Frontal cortex (tissue), 4 donors: ENCODE data around the gene TOMM34. TPM values are rescaled to one million over a fixed set of nuclear protein-coding genes. Genes with fewer than 3 reads are reported as not detected.

ENCODE experiments used
- DNase-seq, 2 donors: peaks; one replicate each; pipeline ENCODE4 v3.0.0; 2012; ENCODE audit warnings: low spot score in 2 of 2
- FAIRE-seq: peaks from 2 replicates; lab custom pipeline; 2012; peaks lifted over from hg19 to GRCh38; lab: Jason Lieb, UNC
- total RNA-seq: library from RNA; depleted of rRNA; stranded (reverse); fragments of >200 nt; gene quantifications from one replicate; pipeline ENCODE4 v1.2.3, GENCODE V29; 2014
- donor health status: control.
- donor health status: control.
- donor health status: control.

The TOMM34 gene
- total RNA-seq = 3.7 TPM

DNA sequence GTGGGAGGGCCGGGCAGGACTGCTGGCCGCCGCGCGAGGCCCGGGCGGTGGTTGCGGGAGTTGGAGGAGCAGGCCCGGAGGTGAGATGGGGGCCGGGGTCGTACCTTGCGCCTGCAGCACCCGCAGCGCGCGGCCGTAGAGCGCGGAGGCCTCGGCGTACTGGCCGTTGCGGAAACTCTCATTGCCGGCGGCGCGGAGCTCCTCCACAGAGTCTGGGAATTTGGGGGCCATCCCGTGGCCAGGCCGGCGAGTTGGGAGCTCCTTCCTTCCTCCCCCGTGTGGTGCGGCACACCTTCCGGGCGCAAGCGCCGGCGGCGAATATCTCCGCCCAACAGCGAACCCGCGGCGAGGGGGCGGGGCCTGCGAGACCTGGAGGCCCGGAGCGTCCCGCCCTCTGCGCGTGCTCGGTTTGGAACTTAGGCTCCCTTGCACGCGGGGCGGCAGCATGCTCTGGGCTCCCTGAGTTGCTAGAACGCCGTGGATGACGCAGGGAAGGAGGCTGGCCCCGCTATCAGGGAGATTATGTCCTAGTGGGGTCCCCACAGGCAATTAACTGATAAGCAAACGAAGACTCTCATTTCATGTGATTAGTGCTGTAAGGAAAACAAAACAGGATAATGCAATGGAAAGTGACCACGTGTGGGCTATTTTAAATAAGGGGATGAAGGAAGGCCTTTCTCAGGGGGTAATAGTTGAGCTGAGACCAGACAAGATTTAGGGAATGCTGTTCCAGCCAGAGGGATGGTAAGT, at the start of gene TOMM34:
TOMM34 (minus strand) TSS at position 295 of the 750 bp plus-strand sequence; CDS start at position 231, 64 bp downstream.
- peak; percentile 94 to 95 for DNase-seq
- no peak for FAIRE-seq

DNA sequence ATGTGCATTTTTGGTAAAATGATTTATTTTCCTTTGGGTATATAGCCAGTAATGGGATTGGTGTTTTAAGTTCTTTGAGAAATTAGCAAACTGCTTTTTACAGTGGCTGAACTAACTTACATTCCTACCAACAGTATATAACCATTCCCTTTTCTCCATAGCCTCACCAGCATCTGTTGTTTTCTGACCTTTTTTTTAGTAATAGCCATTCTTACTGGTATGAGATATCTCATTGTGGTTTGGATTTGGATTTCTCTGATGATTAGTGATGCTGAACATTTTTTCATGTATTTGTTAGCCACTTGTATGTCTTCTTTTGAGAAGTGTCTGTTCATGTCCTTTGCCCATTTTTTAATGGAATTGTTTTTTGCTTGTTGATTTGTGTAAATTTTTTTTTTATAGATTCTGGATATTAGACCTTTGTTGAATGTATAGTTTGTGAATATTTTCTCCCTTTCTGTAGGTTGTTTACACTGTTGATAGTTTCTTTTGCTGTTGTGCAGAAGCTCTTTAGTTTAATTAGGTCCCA, 48.4 kb upstream of the TOMM34 start:
- DNase-seq (no peak), FAIRE-seq (no peak)

- FAIRE-seq = no peak
- no peak for DNase-seq
Measured at GRCh38 chr20:44997668-44998067, 37.5 kb upstream of the TOMM34 start.

DNA sequence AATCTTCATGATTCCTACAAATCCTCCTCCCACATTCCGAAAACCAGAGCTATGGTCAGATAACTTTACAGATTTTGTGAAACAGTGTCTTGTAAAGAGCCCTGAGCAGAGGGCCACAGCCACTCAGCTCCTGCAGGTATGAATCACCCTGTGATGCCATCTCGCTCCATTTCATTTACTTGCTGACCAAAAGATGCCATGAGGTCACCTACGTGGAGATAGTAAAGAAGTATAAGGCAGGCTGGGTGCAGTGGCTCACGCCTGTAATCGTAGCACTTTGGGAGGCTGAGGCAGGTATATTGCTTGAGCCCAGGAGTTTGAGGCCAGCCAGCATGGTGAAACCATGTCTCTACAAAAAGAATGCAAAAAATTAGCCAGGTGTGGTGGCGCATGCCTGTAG, 37.0 kb upstream of the TOMM34 start:
- no peak for DNase-seq
- FAIRE-seq = no peak

DNA sequence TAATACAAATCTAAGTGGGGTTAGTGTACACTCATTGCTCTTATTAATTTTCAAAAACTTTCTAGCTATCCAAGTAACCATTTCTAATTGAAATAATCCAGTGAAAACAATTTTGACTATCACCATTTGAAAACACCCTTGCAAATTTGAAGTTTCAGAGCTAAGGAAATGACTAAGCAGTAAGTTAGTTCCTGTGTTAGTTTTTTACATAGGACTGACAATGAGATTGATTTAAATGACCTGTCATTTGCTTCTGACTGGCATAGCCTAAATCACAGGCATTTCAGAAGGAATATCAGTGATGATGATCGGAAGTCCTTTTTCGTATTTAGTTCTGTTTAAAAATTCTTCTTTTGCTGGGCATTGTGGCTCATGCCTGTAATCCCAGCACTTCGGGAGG, 33.1 kb upstream of the TOMM34 start:
- no peak for FAIRE-seq
- DNase-seq = no peak

DNA sequence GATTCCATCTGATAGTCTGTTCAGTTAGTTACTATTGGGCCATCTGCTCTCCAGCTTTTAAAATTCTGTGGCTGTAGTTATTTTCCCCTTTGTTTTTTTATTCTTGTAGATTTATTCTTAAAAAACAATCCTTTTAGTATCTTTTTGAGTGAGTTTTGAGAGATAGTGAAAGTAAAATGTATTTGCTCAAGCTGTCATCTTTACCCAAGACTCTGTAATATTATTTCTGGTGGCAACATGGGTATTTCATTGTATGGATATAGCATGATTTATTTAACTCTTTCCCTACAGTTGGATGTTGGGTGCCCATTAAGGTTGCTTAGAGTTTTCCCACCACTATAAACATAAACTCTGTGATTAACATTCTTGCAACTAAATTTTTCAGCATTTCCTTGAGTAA, 30.8 kb upstream of the TOMM34 start:
- DNase-seq (no peak), FAIRE-seq (no peak)

GRCh38 chr20:44990425-44990824, 30.2 kb upstream of the TOMM34 start:
- DNase-seq (no peak), FAIRE-seq (no peak)

DNA sequence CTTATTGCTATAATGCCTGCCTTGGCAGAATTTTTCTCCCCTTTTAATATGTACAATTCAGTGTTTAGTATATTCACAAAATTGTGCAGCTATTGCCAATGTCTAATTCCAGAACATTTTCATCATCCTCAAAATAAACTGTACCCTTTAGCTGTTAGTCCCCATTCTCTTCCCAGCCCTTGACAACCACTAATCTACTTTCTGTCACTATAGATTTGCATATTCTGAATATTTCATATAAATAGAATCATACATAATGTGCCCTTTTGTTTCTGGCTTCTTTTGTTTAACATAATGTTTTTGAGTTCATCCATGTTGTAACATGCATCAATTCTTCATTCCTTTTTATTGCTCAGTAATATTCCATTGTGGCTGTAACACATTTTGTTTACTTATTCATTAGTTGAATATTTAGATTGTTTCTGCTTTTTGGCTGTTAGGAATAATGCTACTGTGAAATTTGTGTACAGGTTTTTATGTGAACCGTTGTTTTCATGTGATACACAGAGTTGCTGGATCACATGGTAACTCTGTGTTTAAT, 28.5 kb upstream of the TOMM34 start:
- FAIRE-seq (no peak), DNase-seq (no peak)

GRCh38 chr20:44983093-44983674, 23.0 kb upstream of the TOMM34 start:
- no peak for FAIRE-seq
- DNase-seq = no peak

GRCh38 chr20:44981736-44982406, 21.7 kb upstream of the TOMM34 start:
- FAIRE-seq = no peak
- no peak for DNase-seq

DNA sequence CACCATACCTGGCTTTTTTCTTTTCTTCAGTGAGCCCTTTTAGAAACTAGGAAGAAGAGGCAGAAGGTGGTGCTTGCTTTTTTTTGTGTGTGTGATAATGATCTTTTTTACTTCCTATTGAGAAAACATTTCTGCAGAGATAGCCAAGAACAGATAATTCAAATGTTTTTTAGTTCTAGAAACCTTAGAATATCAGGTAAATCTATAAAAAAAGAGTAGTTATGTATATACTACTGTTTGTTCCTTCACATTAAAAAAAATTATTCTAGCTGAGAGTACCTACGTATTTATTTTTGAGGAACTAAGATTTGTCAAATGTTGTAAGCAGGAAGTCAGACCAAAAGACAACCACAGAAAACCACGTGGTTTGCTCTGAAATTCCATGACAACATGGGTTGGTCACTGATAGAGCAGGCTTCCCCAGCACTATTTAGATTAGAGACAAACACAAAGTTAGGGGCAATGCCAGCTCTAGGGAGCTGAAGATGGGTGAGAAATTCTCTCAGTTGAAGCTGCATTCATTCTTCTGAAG, 19.0 kb upstream of the TOMM34 start:
- DNase-seq (no peak), FAIRE-seq (no peak)

DNA sequence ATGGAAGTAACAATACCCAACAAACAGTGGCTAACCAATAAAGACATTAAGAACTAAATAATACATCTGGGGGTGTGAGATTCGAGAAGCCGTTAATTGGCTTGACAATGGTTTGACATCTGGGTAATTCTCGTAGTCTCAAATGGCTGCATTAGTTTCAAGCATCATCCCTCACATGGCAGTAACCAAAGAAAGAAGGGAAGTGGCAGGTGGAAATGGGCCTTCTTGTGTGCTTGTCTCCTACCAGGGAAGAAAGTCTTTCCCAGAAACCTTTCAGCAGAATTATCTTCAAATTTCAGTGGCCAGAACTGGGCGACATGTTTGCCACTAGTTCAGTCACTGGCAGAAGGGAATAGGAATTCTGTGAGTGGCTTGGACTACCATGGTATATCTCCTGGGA, 16.5 kb upstream of the TOMM34 start:
- DNase-seq (no peak), FAIRE-seq (no peak)

DNA sequence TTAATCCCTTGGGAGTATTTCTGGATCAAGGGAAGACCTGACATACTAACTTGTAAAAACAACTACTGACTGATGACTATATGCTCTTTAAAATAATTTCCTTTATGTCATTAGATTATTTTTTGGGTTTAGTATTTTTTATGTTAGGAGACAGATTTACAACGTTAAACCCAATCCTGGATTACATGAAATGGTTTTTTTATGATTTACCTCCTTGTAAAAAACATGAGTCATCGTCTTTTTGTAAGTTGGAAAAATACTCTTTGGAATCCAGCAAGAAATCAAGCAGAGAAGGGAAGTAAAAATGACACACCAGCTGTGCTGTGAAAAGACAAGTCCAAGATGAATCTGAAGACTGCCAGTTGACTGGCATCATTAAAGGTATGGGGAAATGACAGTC, 12.9 kb upstream of the TOMM34 start:
- DNase-seq (no peak), FAIRE-seq (no peak)

DNA sequence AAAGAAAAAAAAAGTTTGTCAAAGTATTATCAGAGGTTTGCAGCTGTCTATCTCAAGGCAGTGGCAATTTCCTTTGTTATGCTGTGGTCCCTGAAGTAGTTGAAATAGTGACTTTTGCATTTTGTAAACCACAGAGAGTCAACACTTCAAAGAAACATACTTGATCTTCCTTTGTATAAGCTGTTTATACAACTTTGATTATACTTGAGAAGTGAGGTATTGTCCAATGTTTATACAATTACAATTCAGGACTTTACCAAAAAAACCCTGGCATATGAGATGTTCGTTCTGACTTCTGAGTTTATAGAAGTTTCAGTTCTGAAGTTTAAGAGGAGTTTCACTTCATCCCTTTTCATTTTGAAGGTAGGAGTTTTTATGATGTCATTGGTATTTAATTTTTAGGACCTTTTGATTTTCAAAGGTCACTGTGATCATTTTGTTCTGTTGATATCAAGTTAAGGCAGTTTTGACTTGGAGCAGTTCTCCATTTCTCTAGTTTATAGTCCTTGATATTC, 10.1 kb upstream of the TOMM34 start:
- no peak for FAIRE-seq
- DNase-seq = no peak

DNA sequence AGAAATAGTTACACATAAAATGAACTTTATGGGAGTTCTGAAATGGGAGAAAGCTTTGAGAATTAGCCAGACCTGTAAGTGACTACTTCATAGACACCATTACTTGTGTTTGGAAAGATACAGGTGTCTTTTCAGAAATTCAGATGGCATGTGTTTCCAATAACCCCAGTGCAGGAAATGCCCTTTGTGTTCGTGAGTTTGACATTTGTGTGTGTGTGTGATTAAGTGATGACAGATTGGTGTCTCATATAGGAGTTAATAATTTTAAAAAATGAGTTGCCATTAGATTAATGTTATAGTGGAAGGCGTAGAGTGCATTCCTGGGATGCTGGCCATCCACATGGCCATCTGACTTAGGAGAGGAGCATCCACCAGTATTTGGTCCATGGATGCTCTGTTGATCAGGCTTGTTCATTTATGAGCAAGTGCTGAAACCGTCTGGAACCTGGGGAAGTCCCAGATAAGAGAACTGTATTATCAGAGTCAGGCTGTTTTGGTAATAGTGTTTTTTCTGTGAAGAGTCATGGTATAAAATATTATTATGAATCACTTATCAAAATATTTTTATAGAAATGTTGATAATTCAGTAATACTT, 9.2 kb upstream of the TOMM34 start:
- no peak for FAIRE-seq
- DNase-seq = no peak

- DNase-seq (no peak), FAIRE-seq (no peak)
Measured at GRCh38 chr20:44967207-44967807, 7.1 kb upstream of the TOMM34 start.

GRCh38 chr20:44966030-44966961, 6.1 kb upstream of the TOMM34 start, which contains the start of gene STK4:
Gene STK4 (plus strand): TSS chr20:44966512. CDS start chr20:44966569, 57 bp downstream.
- DNase-seq (peak; percentile 89), FAIRE-seq (no peak)

DNA sequence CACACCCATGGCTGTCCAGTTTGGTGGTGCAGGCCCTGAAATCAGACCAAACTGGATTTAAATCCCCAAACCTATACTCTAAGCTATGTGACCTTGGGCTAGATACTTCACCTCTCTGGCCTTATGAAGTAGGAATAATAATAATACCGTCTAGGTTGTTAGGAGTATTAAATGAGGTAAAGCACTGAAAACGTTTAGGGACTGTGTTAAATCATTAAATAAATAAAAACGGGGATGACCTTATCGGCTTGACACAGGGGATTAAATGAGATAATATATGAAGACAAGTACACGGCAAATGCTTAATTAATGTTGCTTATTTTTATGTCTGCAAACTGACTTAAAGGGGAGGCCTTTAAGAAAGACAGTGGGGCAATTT, 5.4 kb upstream of the TOMM34 start:
- no peak for FAIRE-seq
- DNase-seq = no peak
